Transverse colon (tissue), 4 donors: ENCODE measurements around the gene SLC39A11. TPM values are rescaled to one million over a fixed set of nuclear protein-coding genes. Genes with fewer than 3 reads are reported as not detected.
"Not testable (repeated sequence)": the region's sequence is repeated elsewhere in the genome, so short reads cannot be mapped to it uniquely, and the experiment has no call there.

Experiments
- DNase-seq: peaks from one replicate; pipeline ENCODE4 v3.0.0-alpha.2; 2019
- H3K27ac ChIP-seq, 4 donors: fragments of 200-600 bp; sonication (generic); 2 replicates each; pipeline ENCODE4 v1.5.1; 2016 to 2018; ENCODE audit warnings: inconsistent platforms in 4 of 4
- H3K27me3 ChIP-seq: fragments of 200-600 bp; sonication (generic); 2 replicates; pipeline ENCODE4 v1.5.1; 2017; ENCODE audit warnings: inconsistent platforms
- H3K36me3 ChIP-seq, 4 donors: fragments of 200-600 bp; sonication (generic); 2 replicates each; pipeline ENCODE4 v1.5.1; 2017 to 2019; ENCODE audit warnings: inconsistent platforms in 4 of 4
- H3K4me1 ChIP-seq, 4 donors: fragments of 200-600 bp; sonication (generic); 2 replicates each; pipeline ENCODE4 v1.5.1; 2017 to 2020; ENCODE audit warnings: inconsistent platforms in 4 of 4
- H3K4me3 ChIP-seq, 4 donors: fragments of 200-600 bp; sonication (generic); 1 replicate in 1 of 4; 2 replicates in 3 of 4; pipeline versions ENCODE4 v1.5.1 to v1.6.1; 2017 to 2019; ENCODE audit warnings: inconsistent platforms in 4 of 4
- H3K9me3 ChIP-seq, 2 donors: fragments of 200-600 bp; sonication (generic); 2 replicates each; pipeline ENCODE4 v1.5.1; 2017 to 2019; ENCODE audit warnings: inconsistent platforms in 2 of 2
- EP300 ChIP-seq: sonication (generic); formaldehyde crosslinking; IDR thresholded peaks from one replicate; pipeline ENCODE4 v1.6.1; 2017; ENCODE audit warnings: antibody characterized with exemption, low read depth
- POLR2A ChIP-seq: fragments of 450-650 bp; IDR thresholded peaks from one replicate; pipeline ENCODE4 v1.6.1; 2016; ENCODE audit warnings: antibody characterized with exemption, mild to moderate bottlenecking, moderate library complexity
- POLR2AphosphoS5 ChIP-seq, 3 donors: sonication (generic); formaldehyde crosslinking; IDR thresholded peaks; one replicate each; pipeline ENCODE4 v1.6.1; 2016; ENCODE audit warnings: antibody characterized with exemption in 3 of 3
- WGBS, 2 donors: methylation state at CpG; one replicate each; pipeline ENCODE4 v1.1.5; 2018; ENCODE audit warnings: low coverage in 1 of 2; 5-methylcytosine and 5-hydroxymethylcytosine counted together
- in situ Hi-C, 4 donors: fragments of 200-750 bp; cut with MboI; loops; one replicate each; pipeline versions ENCODE4 v1.15.0 to v1.15.1; 2017; ENCODE audit warnings: low sequenced_read_pairs in 3 of 4, low pct_ligation_motif_present in 1 of 4, low pct_unique_long_range_greater_than_20kb in 1 of 4
- intact Hi-C: fragments of 100-400 bp; cut with DNase I; formaldehyde crosslinking; loops from one replicate; pipeline ENCODE4 v1.15.1; 2023; ENCODE audit warnings: low total_unique reads
- total RNA-seq, 4 donors: library from RNA; depleted of rRNA; stranded (reverse); fragments of >200 nt; gene quantifications; one replicate each; pipeline ENCODE4 v1.1.0, GENCODE V29; 2016
- TF ChIP-seq, protein P1 (sequence below), 5 experiments: fragments of 200-600 bp in 3 of 5; fragments of 450-650 bp in 2 of 5; sonication (generic) in 3 of 5; IDR thresholded peaks; 1 replicate in 2 of 5; 2 replicates in 3 of 5; pipeline ENCODE4 v1.5.1; 2016 to 2017; ENCODE audit warnings: antibody characterized with exemption in 5 of 5, inconsistent platforms in 3 of 5, mild to moderate bottlenecking in 2 of 5, moderate library complexity in 1 of 5

SLC39A11 gene
- total RNA-seq, 4 donors from 2014 or later: 20.7 to 49.7 (median 33.3) TPM

DNA sequence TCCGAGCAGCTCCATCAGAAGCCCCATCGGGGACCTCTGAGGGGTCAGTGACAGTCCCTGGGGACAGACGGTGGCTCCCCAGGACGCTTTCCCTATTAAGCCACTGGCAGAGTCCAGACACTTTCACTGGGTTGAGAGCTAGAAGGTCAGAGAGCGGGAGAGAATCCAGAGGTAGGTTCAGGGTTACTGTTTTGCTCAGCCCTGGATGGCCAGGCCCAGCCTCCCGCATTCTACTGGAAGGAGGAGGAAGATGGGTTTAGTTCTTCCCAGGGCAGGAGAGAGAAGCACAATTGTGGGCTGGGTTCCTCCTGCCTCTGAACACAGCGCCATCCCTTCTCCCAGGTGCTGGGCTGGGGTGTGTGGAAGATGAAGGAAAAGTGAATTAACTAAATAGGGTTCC, 452.8 kb downstream of the SLC39A11 start:
- no peak for DNase-seq
- no peaks in the 10 kb centered on the region for H3K36me3 ChIP-seq
- TF ChIP-seq EP300 (no peak), POLR2AphosphoS5 (IDR thresholded peaks at IDR 0.05) (no peak), POLR2A (no peak)
- TF ChIP-seq, protein P1, sequence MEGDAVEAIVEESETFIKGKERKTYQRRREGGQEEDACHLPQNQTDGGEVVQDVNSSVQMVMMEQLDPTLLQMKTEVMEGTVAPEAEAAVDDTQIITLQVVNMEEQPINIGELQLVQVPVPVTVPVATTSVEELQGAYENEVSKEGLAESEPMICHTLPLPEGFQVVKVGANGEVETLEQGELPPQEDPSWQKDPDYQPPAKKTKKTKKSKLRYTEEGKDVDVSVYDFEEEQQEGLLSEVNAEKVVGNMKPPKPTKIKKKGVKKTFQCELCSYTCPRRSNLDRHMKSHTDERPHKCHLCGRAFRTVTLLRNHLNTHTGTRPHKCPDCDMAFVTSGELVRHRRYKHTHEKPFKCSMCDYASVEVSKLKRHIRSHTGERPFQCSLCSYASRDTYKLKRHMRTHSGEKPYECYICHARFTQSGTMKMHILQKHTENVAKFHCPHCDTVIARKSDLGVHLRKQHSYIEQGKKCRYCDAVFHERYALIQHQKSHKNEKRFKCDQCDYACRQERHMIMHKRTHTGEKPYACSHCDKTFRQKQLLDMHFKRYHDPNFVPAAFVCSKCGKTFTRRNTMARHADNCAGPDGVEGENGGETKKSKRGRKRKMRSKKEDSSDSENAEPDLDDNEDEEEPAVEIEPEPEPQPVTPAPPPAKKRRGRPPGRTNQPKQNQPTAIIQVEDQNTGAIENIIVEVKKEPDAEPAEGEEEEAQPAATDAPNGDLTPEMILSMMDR (IDR thresholded peaks at IDR 0.05): no peak
- peak overlapping the region in 1 of 4 donors; percentile 26 for H3K4me3 ChIP-seq
- no peaks in the 10 kb centered on the region for H3K9me3 ChIP-seq
- intact Hi-C loops: no loop called here
- peak overlapping the region; percentile 63 to 80 (median 79) for H3K27ac ChIP-seq
- H3K27me3 ChIP-seq: no peaks in the 10 kb centered on the region
- 80 to 84% methylated on average over 4 to 7 of the region's 7 CpGs for WGBS, 2 donors
- in situ Hi-C loops: no loop called here
- H3K4me1 ChIP-seq: peaks cover 0 to 31% (median 19%) of the 10 kb centered on the region in 4 donors

DNA sequence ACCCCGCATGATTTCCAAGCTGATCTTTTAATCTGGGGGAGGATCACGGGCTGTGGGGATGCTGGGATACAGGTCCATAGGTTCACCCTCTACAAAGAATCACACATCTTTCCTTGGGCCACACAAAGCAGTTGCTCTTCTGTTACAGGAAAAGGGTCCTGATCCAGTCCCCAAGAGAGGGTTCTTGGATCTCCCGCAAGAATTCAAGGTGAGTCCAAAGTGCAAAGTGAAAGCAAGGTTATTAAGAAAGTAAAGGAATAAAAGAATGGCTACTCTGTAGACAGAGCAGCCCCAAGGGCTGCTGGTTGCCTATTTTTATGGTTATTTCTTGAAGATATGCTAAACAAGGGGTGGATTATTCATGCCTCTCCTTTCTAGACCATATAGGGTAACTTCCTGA, 453.6 kb downstream of the SLC39A11 start:
- H3K36me3 ChIP-seq, in situ Hi-C loops, intact Hi-C loops, H3K9me3 ChIP-seq, H3K27ac ChIP-seq, DNase-seq, H3K4me3 ChIP-seq, H3K27me3 ChIP-seq: not testable (repeated sequence)
- 89 to 91% methylated on average over 3 of the region's 3 CpGs for WGBS, 2 donors
- peaks cover 0 to 37% (median 19%) of the 10 kb centered on the region in 4 donors for H3K4me1 ChIP-seq

DNA sequence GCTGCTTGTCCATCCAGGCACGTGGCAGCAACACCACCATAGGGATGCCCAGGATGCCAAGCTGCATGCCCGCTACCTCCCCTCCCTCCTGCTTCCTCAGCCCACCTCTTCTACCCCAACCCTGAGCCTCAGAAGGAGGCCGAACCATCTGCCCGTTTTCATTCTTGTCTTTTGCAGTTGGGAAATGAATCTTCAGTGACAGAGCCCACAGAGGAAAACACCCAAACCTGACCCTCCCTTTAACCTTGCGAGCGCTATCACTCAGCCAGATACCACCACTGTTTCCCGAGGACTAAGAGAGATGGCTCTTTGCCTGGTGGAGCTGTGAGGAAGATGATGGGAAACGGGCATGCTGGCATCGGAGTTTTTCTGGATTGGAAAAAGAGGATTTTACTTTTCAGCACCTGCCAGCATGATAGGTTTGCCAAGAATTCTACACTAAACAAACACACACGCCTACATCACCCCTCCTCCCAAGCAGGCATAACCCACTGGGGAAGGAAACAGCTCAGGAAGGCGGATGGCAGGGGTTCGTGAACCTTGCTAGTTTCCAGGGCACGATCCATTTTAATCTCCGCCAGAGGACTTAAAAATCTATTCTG, 457.4 kb downstream of the SLC39A11 start:
- H3K27ac ChIP-seq: peak overlapping the region; percentile 45 to 72 (median 58)
- no peaks in the 10 kb centered on the region for H3K9me3 ChIP-seq
- peak overlapping the region in 1 of 4 donors; percentile 6 for H3K4me3 ChIP-seq
- 43 to 49% methylated on average over 4 to 14 of the region's 14 CpGs for WGBS, 2 donors
- peaks cover 0 to 53% (median 24%) of the 10 kb centered on the region in 4 donors for H3K4me1 ChIP-seq
- DNase-seq: peak; percentile 25
- intact Hi-C loops (no loop called here), in situ Hi-C loops (no loop called here)
- no peaks in the 10 kb centered on the region for H3K36me3 ChIP-seq
- TF ChIP-seq EP300: no peak
- TF ChIP-seq, protein P1 (IDR thresholded peaks at IDR 0.05): no peak
- no peak for TF ChIP-seq POLR2A
- TF ChIP-seq POLR2AphosphoS5 (IDR thresholded peaks at IDR 0.05): no peak
- H3K27me3 ChIP-seq: no peaks in the 10 kb centered on the region

DNA sequence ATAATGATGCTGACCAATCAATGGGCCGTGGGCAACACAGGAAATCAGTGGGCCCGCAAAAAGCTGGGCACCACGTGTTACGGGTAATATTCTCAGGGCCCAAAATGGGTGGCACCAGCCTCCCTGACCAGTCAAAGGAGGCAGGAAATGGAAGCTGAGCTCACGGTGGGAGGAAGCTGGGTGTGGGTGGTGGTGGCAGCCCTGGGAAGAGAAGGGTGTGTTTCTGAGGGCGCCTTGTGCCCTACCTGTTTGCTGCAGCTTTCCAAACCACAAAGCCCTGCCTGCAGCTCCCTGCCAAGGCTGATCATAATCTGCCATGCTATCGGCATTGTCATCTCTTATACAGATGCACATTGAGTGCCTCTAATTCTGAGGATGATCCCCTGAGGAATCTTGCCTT, 457.9 kb downstream of the SLC39A11 start:
- no peaks in the 10 kb centered on the region for H3K9me3 ChIP-seq
- H3K27me3 ChIP-seq: no peaks in the 10 kb centered on the region
- intact Hi-C loops: no loop called here
- WGBS, 2 donors: 0 to 50% methylated on average over 1 to 7 of the region's 7 CpGs
- H3K4me1 ChIP-seq: peaks cover 0 to 48% (median 19%) of the 10 kb centered on the region in 4 donors
- DNase-seq: peak; percentile 65
- peak overlapping the region; percentile 45 to 72 (median 58) for H3K27ac ChIP-seq
- in situ Hi-C loops: no loop called here
- no peaks in the 10 kb centered on the region for H3K36me3 ChIP-seq
- no peak overlapping the region for H3K4me3 ChIP-seq
- peak in 2 of 3 donors; percentile 23 to 38 for TF ChIP-seq POLR2AphosphoS5 (IDR thresholded peaks at IDR 0.05)
- TF ChIP-seq POLR2A: no peak

DNA sequence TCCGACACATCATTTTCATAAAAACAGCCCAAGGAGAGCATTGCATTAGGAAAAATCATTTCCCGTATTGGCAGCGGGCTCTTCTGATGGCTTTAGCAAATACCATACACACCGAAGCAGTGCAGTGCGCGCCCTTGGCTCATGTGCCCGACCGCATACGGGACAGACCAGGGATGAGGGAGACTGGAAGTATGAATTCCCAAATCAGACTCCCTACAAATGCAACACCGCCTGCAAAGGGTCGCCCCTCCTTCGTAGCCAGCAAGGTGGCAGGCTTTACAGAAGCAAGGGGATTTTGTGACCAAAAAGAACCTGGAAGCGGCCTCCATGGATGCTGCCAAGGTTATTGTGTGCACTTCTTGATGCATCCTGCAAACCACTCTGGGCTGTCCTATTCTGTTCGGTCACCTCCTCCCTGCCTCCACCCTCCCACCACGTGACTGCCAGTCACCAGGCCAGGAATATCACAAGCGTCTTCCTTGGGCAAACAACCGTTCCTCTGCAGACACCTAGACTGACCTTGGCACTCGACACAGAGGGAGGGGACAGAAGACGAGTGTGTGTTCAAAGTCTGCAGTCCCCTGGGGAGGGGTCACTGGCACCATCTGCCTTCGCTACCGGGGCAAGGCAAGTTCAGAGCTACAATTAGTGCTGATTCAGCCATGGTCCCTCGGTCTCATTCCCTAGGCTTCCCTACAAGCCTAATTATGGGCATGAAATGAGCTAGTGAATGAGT, 460.4 kb downstream of the SLC39A11 start:
- no peak overlapping the region for H3K4me3 ChIP-seq
- H3K4me1 ChIP-seq: peaks cover 0 to 39% (median 15%) of the 10 kb centered on the region in 4 donors
- DNase-seq: peak; percentile 91
- peak overlapping the region; percentile 63 to 82 (median 69) for H3K27ac ChIP-seq
- intact Hi-C loops: no loop called here
- in situ Hi-C loops: no loop called here
- WGBS, 2 donors: 20 to 62% methylated on average over 2 to 21 of the region's 22 CpGs
- TF ChIP-seq POLR2A: peak; percentile 51
- TF ChIP-seq POLR2AphosphoS5 (IDR thresholded peaks at IDR 0.05): peak; percentile 55 to 83 (median 77)
- TF ChIP-seq, protein P1 (IDR thresholded peaks at IDR 0.05): peak in 1 of 5 experiments; percentile 27
- TF ChIP-seq EP300: no peak
- H3K27me3 ChIP-seq: no peaks in the 10 kb centered on the region
- no peaks in the 10 kb centered on the region for H3K36me3 ChIP-seq
- no peaks in the 10 kb centered on the region for H3K9me3 ChIP-seq
